ENCODE results near the gene SH2D2A.
"Not testable (repeated sequence)": the region's sequence is repeated elsewhere in the genome, so short reads cannot be mapped to it uniquely, and the experiment has no call there.

SH2D2A gene

DNA sequence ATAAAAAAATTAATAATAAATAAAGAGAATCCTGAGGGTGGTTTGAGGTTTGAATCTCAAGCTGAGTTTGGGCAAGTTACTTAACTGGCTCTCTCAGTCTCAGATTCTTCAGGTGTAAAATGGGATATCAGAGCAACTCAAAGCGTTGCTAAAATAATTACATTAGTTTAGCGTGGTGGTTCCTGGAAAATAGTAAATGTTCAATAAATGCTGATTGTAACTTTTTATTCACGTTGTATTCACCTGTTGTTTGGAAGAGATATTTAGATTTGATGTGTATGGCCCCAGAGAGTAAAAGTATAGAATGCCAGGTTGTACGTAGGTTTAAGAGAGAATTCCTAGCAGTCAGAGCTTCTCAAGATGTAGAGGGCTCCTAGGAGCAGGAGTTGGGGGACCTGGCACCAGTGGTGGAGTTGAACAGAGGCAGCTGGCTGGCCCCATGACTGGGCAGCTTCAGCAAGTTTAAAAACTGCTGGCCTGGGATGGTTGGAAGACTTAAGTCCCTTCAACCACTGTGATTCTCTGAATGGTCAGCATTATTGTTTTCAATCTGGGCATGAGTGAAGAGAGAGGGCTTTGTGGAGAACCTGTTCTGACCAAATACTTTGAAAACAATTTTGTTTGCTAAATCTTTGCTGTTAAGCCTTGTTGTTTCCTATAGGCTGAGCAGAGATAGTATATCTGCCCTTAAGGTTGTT lies 26.9 kb downstream of the SH2D2A start:
- DNase-seq = peak in 1 of 42 donors; percentile 18
- intact Hi-C loops (cut with DNase I) = loop anchor here (10.0 kb wide), 1 partner anchor 75 kb away; the partner anchor contains the start of gene NTRK1

DNA sequence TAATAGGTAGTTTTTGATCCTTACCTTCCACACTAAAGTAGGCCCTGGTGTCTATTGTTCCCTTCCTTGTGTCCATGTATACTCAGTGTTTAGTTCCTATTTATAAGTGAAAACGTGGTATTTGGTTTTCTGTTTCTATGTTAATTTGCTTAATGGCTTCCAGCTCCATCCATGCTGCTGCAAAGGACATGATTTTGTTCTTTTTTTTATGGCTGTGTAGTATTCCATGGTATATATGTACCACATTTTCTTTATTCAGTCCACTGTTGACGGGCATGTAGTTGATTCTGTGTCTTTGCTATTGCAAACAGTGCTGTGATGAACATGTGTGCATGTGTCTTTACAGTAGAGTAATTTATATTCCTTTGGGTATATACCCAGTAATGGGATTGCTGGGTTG lies 28.5 kb downstream of the SH2D2A start:
- intact Hi-C loops (cut with DNase I) = no loop called here
- no peak for DNase-seq

DNA sequence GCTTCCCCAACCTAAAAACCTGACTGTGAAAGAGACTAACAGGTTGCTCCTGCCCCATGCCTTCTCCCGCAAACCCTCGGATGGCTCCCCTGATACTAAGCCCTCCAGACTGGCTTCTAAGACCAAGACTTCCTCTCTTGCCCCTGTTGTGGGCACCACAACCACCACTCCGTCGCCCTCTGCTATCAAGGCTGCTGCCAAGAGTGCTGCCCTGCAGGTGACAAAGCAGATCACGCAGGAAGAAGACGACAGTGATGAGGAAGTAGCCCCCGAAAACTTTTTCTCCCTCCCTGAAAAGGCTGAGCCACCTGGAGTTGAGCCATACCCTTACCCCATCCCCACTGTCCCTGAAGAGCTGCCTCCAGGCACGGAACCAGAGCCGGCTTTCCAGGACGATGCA lies 30.0 kb downstream of the SH2D2A start:
- intact Hi-C loops (cut with DNase I) = no loop called here

GRCh38 chr1:156785458-156785857 lies 31.2 kb downstream of the SH2D2A start:
- intact Hi-C loops (cut with DNase I) = no loop called here
- DNase-seq = no peak

More for the DNA sequence above, 30.0 kb downstream of the SH2D2A start:
- DNase-seq = peak in 1 of 42 donors; percentile 8

DNA sequence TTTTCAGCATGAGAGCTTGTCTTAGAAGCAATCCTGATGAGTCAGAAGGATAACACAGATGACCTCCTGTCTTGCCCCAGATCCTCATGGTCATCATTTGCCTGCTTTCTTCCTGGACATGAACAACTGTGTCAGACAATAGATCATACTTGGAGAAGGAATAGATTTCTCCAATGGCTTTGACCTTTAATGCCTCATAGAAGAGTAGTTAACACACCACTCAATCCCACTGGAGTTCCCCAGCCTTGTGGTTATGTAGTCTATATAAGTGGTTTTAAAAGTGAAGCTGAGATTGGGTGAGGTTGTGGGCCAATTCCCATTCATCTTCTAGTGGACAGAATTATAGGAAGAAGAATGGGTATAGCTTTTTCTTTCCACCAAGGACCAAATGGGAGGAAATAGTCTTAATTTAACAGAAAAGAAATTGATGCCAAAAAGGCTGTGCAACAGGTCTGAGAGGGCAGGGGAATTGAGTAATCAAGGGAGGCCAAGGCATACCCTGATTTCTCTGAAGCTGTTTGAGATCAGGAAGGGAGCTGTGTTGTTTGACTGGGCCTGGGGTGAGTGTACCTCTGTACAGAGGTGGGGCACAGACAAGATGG lies 35.0 kb downstream of the SH2D2A start:
- intact Hi-C loops (cut with DNase I) = no loop called here
- no peak for DNase-seq

- intact Hi-C loops (cut with DNase I) = no loop called here
- no peak for DNase-seq
Measured at GRCh38 chr1:156777573-156777972, 39.1 kb downstream of the SH2D2A start.

- DNase-seq = peak in 1 of 42 donors; percentile 9
- intact Hi-C loops (cut with DNase I) = no loop called here
Measured at GRCh38 chr1:156776942-156777341, 39.7 kb downstream of the SH2D2A start.

DNA sequence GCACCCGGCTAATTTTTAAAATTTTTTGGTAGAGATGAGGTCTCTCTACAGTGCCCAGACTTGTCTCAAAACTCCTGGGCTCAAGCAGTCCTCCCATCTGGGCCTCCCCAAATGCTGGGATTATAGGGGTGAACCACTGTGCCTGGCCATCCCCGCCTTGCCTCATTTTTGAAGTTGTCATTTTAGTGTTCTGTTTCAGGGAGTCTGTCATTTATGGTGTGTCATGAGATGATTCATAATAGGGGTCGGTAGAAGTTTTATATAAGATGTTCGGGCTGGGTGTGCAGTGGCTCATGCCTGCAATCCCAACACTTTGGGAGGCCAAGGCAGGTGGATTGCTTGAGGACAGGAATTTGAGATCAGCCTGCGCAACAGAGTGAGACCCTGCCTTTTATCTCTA lies 40.8 kb downstream of the SH2D2A start:
- intact Hi-C loops (cut with DNase I) = no loop called here

GRCh38 chr1:156773607-156774006 lies 43.0 kb downstream of the SH2D2A start:
- intact Hi-C loops (cut with DNase I) = no loop called here
- no peak for DNase-seq

More for the DNA sequence above, 40.8 kb downstream of the SH2D2A start:
- peak in 1 of 42 donors; percentile 25 for DNase-seq

DNA sequence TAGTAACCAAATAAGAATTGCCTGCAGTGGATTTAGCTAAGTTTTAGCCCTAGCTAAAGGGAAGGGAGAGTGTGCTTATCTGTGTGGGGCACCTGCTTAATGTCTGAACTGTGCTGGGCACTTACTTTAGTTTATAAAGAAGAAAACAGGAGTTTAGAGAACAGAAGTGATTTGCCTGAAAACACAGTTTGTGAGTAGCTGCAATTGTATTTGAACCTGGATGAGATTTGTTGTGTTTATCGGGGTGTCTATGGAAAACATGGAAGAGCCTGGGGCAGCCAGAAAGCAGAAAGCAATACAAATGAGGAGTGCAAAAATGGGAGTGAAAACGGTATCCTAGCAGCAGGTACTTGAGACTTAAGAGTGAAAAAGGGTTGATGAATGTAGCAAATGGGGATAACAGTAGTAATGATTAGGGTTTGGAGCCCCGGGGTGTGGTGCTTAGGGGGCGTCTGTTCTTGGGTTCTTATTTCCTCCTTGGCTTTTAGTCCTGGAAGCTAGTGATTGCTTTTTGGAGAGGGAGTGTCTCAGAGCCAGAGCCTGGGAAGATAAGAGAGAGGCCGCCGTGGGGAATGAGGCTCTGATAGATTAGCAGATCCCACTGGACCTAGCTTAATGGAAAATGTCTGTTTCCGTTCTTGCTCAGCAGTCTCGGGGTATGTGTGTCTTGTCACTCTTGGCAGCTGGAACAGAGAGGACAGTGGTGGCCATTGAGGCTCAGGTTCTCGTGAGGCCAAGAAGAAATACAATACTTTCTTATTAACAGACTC lies 43.7 kb downstream of the SH2D2A start:
- intact Hi-C loops (cut with DNase I) = no loop called here
- DNase-seq = peak in 1 of 42 donors; percentile 27

DNA sequence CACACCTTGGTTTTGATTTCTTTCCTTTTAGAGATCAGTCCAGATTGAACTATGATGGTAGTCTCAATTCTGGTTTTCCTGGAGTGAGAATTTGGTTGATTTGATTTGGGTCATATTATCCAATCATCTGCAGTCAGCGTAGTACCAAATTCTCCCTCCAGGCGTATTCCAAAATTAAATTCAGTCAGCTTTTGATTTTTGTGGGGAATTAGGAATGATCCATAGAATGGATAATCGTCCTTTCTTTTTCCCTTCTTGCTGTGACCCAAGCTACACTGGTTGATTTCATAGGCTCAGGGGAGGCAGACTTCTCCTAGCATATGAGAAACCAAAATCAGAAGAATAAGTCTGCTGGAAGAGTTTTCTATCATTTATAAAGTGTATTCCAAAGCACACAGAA lies 44.4 kb downstream of the SH2D2A start:
- no peak for DNase-seq
- intact Hi-C loops (cut with DNase I) = no loop called here

DNA sequence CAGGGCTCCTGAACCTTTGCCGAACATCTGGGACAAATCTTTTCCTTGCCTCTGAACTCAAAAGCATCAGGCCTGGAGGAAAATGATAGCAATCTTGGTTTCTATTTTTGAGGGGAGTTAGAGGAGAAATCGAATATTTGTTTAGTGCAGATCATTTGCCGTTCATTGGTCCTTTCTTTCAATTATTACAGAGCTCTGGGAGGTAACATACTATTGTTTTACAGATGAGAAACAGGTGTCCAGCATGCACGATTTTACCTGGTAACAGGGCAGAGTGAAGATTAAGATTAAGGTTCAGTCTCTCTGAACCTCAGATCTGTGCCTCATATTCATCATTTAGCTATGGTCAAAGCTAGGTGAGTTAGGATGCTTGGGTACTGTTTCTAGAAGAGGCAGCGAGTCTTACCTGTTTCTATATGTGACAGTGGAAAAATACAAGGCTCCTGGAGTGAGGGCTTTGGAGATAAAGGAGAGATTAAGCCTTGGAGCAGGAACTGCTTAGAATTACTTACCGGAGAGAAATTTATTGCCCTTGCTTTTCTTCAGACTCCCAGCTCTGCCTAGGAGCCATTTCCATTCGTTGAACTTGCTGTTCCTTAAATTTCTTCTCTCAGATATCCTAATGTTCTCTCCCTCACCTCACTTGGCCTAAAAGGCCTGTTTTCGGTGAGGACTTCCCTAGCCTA lies 47.9 kb downstream of the SH2D2A start:
- intact Hi-C loops (cut with DNase I) = no loop called here
- no peak for DNase-seq

- intact Hi-C loops (cut with DNase I) = loop anchor here (1.0 to 2.0 kb wide), 2 partner anchors 17 to 27 kb away; partner anchors contain the start of genes HDGF and MRPL24
Measured at GRCh38 chr1:156767879-156768604, 48.6 kb downstream of the SH2D2A start.

GRCh38 chr1:156767101-156767878 lies 49.4 kb downstream of the SH2D2A start, which contains the start of gene PRCC:
Gene PRCC, plus strand, starts transcription at chr1:156767535. Its CDS starts 237 bp downstream, at chr1:156767772.
- DNase-seq = peak; percentile 97 to 100 (median 100)
- intact Hi-C loops (cut with DNase I) = loop anchor here (1.0 to 2.0 kb wide), 2 partner anchors 16 to 26 kb away; partner anchors contain the start of genes HDGF and MRPL24

More at GRCh38 chr1:156767879-156768604, 48.6 kb downstream of the SH2D2A start:
- DNase-seq = peak in 16 of 42 donors; percentile 16 to 45 (median 31)

DNA sequence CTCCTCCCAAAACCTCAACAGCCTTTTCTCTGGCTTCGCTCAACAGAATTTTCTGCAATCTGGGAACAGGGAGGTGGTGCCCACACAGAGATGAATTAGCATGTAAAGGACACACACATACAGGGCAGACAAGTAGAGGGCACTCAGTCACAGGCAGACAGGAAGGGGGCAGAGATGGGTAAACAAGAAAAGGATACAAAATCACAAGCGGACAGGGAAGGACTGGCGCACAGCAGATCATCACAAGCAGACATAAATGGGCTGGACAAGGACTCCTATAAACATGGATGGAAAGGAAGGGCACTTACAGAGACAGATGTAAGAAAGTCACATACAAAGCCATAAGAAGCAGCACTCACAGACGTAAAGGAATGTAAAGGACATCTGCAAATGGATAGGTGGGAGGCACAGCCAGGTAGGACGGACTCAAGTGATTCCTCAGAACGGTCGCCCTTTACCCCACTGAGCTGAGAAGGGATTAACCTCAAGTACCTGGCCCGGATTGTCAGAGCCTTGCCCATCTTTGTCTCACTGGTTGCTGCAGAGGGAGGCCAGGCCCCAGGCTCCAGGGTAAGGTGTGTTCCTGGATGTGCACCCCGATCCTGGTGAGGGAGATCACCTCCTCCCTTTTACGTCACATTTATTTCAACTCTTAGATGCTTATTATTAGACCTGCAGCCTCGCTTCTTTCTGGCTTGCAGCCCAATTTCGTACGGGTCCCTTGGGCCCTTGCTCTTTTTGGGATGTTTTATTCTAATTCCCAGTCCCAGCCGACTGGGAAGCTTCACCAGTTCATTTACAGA lies 50.1 kb downstream of the SH2D2A start:
- DNase-seq = peak in 9 of 42 donors; percentile 12 to 47 (median 26)
- intact Hi-C loops (cut with DNase I) = loop anchor here (1.0 to 2.0 kb wide), 2 partner anchors 16 to 25 kb away; partner anchors contain the start of genes HDGF and MRPL24

DNA sequence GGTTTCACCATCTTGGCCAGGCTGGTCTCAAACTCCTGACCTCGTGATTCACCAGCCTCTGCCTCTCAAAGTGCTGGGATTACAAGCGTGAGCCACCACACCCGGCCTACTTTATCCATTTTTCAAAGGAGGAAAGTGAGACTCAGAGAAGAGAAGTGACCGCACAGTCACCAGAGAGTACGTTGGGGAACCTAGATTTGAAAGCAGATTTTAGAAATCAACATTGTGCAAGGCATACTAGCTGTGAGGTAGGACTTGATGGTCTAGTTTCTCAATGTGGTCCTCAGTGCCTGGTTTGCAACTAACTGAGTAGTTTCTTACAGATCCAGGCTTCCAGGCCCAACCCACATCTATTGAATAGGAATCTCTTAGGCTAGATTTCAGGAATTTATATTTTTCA lies 51.0 kb downstream of the SH2D2A start:
- intact Hi-C loops (cut with DNase I) = loop anchor here (2.0 kb wide), 1 partner anchor 15 kb away; the partner anchor contains the start of gene HDGF
- no peak for DNase-seq

DNA sequence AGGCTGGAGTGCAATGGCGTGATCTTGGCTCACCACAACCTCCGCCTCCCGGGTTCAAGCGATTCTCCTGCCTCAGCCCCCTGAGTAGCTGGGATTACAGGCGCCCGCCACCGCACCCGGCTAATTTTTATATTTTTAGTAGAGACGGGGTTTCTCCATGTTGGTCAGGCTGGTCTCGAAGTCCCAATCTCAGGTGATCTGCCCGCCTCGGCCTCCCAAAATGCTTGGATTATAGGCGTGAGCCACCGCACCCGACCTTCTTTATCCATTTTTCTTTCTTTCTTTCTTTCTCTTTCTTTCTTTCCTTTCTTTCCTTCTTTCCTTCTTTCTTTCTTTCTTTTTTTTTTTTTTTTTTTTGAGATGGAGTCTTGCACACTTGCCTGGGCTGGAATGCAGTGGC lies 51.5 kb downstream of the SH2D2A start:
- DNase-seq; intact Hi-C loops (cut with DNase I): not testable (repeated sequence)
